MM.1S (cell line): ENCODE measurements around the gene GRK1.

Experiments used
- DNase-seq: peaks from one replicate; pipeline ENCODE4 v3.0.0-alpha.2; 2015
- H2AFZ ChIP-seq: fragments of 300-600 bp; sonication (generic); 2 replicates; pipeline ENCODE4 v1.6.0; 2016; ENCODE audit warnings: antibody characterized with exemption, low read length
- H3F3A ChIP-seq: fragments of 300-600 bp; sonication (generic); 2 replicates; pipeline ENCODE4 v1.6.1; 2016; ENCODE audit warnings: mild to moderate bottlenecking, antibody characterized with exemption, low read length, moderate library complexity, mixed read lengths; ENCODE audit not compliant: insufficient read depth
- H3K27ac ChIP-seq: fragments of 300-600 bp; sonication (generic); 2 replicates; pipeline ENCODE4 v1.5.1; 2016; ENCODE audit warnings: mild to moderate bottlenecking, low read length
- H3K27me3 ChIP-seq: fragments of 300-600 bp; sonication (generic); replicated peaks from 2 replicates; pipeline ENCODE4 v1.6.0; 2016; ENCODE audit warnings: low read length; ENCODE audit not compliant: insufficient read depth
- H3K36me3 ChIP-seq: fragments of 300-600 bp; sonication (generic); replicated peaks from 2 replicates; pipeline ENCODE4 v1.6.1; 2016; ENCODE audit warnings: mild to moderate bottlenecking, low read length, mixed read lengths; ENCODE audit not compliant: insufficient read depth
- H3K4me1 ChIP-seq: fragments of 300-600 bp; sonication (generic); 2 replicates; pipeline ENCODE4 v1.6.1; 2016; ENCODE audit warnings: low read length, mixed read lengths
- H3K4me2 ChIP-seq: fragments of 300-600 bp; sonication (generic); 2 replicates; pipeline ENCODE4 v1.6.0; 2016; ENCODE audit warnings: low read depth, low read length
- H3K4me3 ChIP-seq: fragments of 300-600 bp; sonication (generic); 2 replicates; pipeline ENCODE4 v1.5.1; 2016; ENCODE audit warnings: low read length, mixed read lengths
- H3K79me2 ChIP-seq: fragments of 300-600 bp; sonication (generic); 2 replicates; pipeline ENCODE4 v1.6.1; 2016; ENCODE audit warnings: mixed run types, low read length, mixed read lengths
- H3K9ac ChIP-seq: fragments of 300-600 bp; sonication (generic); 2 replicates; pipeline ENCODE4 v1.6.1; 2016; ENCODE audit warnings: low read length, mixed read lengths
- H3K9me2 ChIP-seq: fragments of 300-600 bp; sonication (generic); replicated peaks from 2 replicates; pipeline ENCODE4 v1.6.1; 2016; ENCODE audit warnings: mild to moderate bottlenecking, low read length, mixed read lengths; ENCODE audit not compliant: insufficient read depth
- H3K9me3 ChIP-seq: fragments of 300-600 bp; sonication (generic); replicated peaks from 2 replicates; pipeline ENCODE4 v1.6.1; 2016; ENCODE audit warnings: mild to moderate bottlenecking, low read length, mixed read lengths; ENCODE audit not compliant: insufficient read depth
- H4K20me1 ChIP-seq: fragments of 300-600 bp; sonication (generic); 2 replicates; pipeline ENCODE4 v1.6.1; 2016; ENCODE audit warnings: mild to moderate bottlenecking, low read length, moderate library complexity, mixed read lengths; ENCODE audit not compliant: insufficient read depth
- EZH2 ChIP-seq: fragments of 300-600 bp; sonication (generic); optimal IDR thresholded peaks from 2 replicates; pipeline ENCODE3; 2017; ENCODE audit warnings: low read depth, mild to moderate bottlenecking, antibody characterized with exemption, low read length, mixed read lengths
- EZH2phosphoT487 ChIP-seq: fragments of 300-600 bp; sonication (generic); IDR thresholded peaks from 2 replicates; pipeline ENCODE4 v1.6.1; 2018; ENCODE audit warnings: antibody characterized with exemption, low read length
- TF ChIP-seq, protein P1 (sequence below): fragments of 300-600 bp; sonication (generic); IDR thresholded peaks from 2 replicates; pipeline ENCODE4 v1.5.1; 2016; ENCODE audit warnings: antibody characterized with exemption, low read length, mixed read lengths

The GRK1 gene

DNA sequence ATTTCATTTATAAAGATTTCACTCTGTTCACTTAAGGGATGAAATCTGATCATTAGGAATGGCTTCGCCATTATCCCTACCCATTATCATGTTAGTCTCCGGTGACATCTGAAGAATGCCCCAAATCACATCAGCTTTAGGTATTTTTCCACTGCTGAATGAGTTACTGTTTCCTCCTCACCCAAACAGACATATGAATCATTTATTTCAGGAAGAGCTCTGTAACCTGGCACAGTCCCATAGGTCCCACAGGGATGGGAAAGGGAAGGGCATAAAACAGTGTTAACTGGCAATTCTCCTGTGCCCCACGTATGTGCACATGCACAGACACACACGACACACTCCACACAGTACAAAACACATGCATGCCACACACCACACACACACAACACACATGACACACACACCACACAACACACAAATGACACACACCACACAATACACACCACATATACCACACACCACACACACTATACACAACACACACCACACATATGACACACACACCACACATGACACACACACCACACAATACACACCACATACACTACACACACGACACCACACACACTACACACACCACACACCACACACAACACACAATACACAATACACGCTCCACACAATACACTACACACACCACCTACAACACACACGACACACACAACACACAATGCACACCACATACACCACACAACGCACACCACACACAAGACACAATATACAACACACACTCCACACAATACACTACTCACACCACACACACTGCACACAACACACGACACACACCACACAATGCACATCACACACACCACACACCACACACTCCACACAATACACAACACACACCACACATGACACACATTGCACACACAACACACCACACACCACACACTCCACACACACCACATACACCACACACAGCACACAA is 107.4 kb downstream of the GRK1 start:
- Histone ChIP-seq H4K20me1 (no peaks in the 10 kb centered on the region), H3K9ac (no peak overlapping the region), H3K4me3 (no peak overlapping the region), H2AFZ (no peak overlapping the region), H3K27ac (no peak overlapping the region), H3K4me2 (no peak overlapping the region), H3K9me3 (no peaks in the 10 kb centered on the region), H3K27me3 (no peaks in the 10 kb centered on the region), H3K79me2 (no peaks in the 10 kb centered on the region), H3K9me2 (no peaks in the 10 kb centered on the region), H3F3A (peaks cover 18% of the 10 kb centered on the region; the same call in 1 of the 2 replicates), H3K4me1 (peaks cover 42% of the 10 kb centered on the region), H3K36me3 (no peaks in the 10 kb centered on the region)
- no peak for DNase-seq
- no peak for TF ChIP-seq EZH2phosphoT487
- TF ChIP-seq, protein P1, sequence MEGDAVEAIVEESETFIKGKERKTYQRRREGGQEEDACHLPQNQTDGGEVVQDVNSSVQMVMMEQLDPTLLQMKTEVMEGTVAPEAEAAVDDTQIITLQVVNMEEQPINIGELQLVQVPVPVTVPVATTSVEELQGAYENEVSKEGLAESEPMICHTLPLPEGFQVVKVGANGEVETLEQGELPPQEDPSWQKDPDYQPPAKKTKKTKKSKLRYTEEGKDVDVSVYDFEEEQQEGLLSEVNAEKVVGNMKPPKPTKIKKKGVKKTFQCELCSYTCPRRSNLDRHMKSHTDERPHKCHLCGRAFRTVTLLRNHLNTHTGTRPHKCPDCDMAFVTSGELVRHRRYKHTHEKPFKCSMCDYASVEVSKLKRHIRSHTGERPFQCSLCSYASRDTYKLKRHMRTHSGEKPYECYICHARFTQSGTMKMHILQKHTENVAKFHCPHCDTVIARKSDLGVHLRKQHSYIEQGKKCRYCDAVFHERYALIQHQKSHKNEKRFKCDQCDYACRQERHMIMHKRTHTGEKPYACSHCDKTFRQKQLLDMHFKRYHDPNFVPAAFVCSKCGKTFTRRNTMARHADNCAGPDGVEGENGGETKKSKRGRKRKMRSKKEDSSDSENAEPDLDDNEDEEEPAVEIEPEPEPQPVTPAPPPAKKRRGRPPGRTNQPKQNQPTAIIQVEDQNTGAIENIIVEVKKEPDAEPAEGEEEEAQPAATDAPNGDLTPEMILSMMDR = no peak
- TF ChIP-seq EZH2 = no peak

DNA sequence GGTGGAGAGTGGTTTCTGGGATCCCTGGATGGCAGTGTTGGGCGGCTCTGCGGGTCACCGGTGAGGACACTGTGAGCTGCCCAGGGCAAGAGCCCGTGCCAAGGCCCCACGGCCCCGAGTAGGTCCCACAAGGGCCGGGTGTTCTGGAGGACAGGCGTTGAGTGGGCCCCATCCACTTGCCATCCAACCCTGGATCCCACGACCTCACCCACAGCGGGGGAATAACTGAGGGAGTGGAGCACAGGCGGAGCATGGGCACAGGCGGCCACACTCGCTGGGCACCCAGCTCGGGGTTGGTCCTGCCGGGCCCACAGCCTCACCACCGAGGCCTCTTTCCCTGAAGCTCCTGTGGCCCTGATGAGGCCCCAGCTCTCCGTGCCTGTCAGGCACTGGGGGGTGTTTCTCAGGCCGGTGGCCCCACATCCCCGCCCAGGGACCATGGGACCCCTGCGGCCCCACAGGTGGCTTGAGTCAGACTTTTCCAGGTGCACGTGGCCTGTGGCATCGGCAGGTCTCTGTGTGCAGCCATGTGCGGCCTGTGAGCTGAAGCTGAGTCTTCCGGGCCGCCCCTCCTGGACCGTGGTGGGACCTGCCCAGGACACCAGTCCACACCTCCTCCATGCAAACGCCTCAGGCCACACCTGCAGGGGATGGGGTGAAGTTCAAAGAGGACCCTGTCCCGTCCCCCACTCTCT is 108.6 kb downstream of the GRK1 start:
- Histone ChIP-seq H3K9me2 (no peaks in the 10 kb centered on the region), H3K9ac (peak overlapping the region; percentile 53), H4K20me1 (no peaks in the 10 kb centered on the region), H3K4me2 (peak overlapping the region; percentile 55), H3F3A (peaks cover 18% of the 10 kb centered on the region; the same call in 1 of the 2 replicates), H3K36me3 (no peaks in the 10 kb centered on the region), H3K79me2 (no peaks in the 10 kb centered on the region), H3K27ac (peak overlapping the region; percentile 93), H3K4me3 (no peak overlapping the region), H2AFZ (no peak overlapping the region; the same call in 1 of the 2 replicates), H3K27me3 (no peaks in the 10 kb centered on the region), H3K9me3 (no peaks in the 10 kb centered on the region), H3K4me1 (peaks cover 46% of the 10 kb centered on the region)
- no peak for DNase-seq
- TF ChIP-seq, protein P1 = no peak
- TF ChIP-seq EZH2phosphoT487 (no peak), EZH2 (no peak)

DNA sequence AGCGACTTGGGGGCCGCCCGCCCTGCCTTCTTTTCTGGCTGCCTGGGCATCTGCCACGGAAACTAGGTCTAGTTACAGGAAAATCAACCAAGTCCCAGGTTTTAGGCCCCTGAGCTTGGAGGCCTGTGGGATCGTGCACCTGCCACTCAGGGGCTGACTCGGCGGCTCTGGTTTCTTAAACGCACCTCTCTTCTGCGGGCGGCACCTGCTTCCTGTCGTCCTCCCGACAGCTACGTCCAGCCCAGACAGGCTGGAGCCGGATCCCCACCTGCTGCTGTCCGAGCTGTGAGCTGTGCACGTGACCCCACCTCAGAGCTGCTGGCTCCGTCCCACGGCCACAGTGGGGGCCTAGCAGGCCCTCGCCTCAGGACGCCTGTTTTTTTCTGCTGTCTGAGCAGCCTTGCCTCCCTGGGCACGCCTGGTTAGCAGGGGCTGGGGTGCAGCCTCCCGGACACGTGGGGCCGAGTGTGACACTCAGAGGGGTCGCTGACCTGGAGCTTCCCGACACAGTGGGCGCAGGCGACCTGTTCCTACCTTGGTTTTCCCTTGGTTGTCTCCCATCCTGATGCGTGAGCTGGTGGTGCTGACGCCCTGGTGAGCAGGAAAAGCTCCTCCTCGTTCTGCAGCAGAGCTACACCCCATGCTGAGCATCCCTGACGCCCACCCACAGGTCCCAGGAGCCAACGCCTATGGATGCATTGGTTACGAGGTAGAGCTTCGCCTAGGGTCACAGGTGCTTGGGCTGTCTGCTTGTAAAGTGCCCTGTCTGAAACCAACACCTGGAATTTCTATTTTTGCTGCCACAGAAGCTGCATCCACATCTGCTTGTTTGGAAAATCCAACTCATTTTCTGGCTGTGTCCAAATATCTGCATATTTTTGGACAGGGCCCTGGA is 109.5 kb downstream of the GRK1 start:
- peak overlapping the region; percentile 13; the same call in 1 of the 2 replicates for H2AFZ ChIP-seq
- H4K20me1 ChIP-seq = no peaks in the 10 kb centered on the region
- TF ChIP-seq, protein P1 = no peak
- TF ChIP-seq EZH2 (no peak), EZH2phosphoT487 (no peak)
- H3K79me2 ChIP-seq = no peaks in the 10 kb centered on the region
- H3K9me2 ChIP-seq = no peaks in the 10 kb centered on the region
- no peaks in the 10 kb centered on the region for H3K36me3 ChIP-seq
- peaks cover 47% of the 10 kb centered on the region for H3K4me1 ChIP-seq
- H3K27ac ChIP-seq = peak overlapping the region; percentile 93
- H3K9me3 ChIP-seq = no peaks in the 10 kb centered on the region
- peak overlapping the region; percentile 14; the same call in 1 of the 2 replicates for H3K4me3 ChIP-seq
- DNase-seq = peak; percentile 95
- H3K27me3 ChIP-seq = no peaks in the 10 kb centered on the region
- peak overlapping the region; percentile 55 for H3K4me2 ChIP-seq
- H3K9ac ChIP-seq = peak overlapping the region; percentile 59
- peaks cover 18% of the 10 kb centered on the region; the same call in 1 of the 2 replicates for H3F3A ChIP-seq
